ENCODE data around the gene SCAF8. TPM values are rescaled to one million over a fixed set of nuclear protein-coding genes. Genes with fewer than 3 reads are reported as not detected.

Gene SCAF8
- polyA plus RNA-seq, 1 of the 3 experiments (the other 2 are of a cell fraction) = 11.0 TPM

GRCh38 chr6:154703124-154703523, 30.1 kb upstream of the SCAF8 start:
- WGBS (ENCODE audit: low lambda C conversion rate) = 46% methylated on average over 4 of the region's 4 CpGs
- Histone ChIP-seq H3K79me2 (ENCODE audit: insufficient read depth) (no peaks in the 10 kb centered on the region), H3K36me3 (replicated peaks in 1 of 2; ENCODE audit: control insufficient read depth in 1 of 2, insufficient read depth in 2 of 2, low read length in 1 of 2) (no peaks in the 10 kb centered on the region), H3K9ac (no peak overlapping the region), H3K9me2 (no peaks in the 10 kb centered on the region), H3K27ac (ENCODE audit: low read depth in 2 of 2, low read length in 1 of 2) (no peak overlapping the region), H2AFZ (ENCODE audit: low read depth) (no peak overlapping the region), H3K9me3 (no peaks in the 10 kb centered on the region), H3K4me3 (ENCODE audit: low read depth in 2 of 2, low read length in 1 of 2) (no peak overlapping the region), H3F3A (replicated peaks; ENCODE audit: insufficient read depth) (no peaks in the 10 kb centered on the region), H3K4me1 (ENCODE audit: control insufficient read depth in 1 of 2, insufficient read depth in 2 of 2, low read depth in 1 of 2, low read length in 1 of 2) (no peaks in the 10 kb centered on the region), H3K4me2 (no peak overlapping the region), H4K20me1 (ENCODE audit: insufficient read depth) (no peaks in the 10 kb centered on the region), H3K27me3 (ENCODE audit: insufficient read depth) (no peaks in the 10 kb centered on the region)
- ChIA-PET CTCF (no interaction called here), POLR2A (interaction anchor here (0.6 kb wide), 1 partner anchor 1976 kb away, joined by 4 read pairs; no protein-coding TSS in a partner anchor)
- TF ChIP-seq FOXJ3 (CRISPR knock-in tag; IDR thresholded peaks at IDR 0.05) (no peak), RXRA (IDR thresholded peaks at IDR 0.05; ENCODE audit: borderline replicate concordance, low read depth) (no peak), USF2 (IDR thresholded peaks at IDR 0.05; ENCODE audit: borderline replicate concordance, low read depth, low read length) (no peak), TCF12 (IDR thresholded peaks at IDR 0.05) (no peak), MEF2A (IDR thresholded peaks at IDR 0.05; ENCODE audit: borderline replicate concordance, low read depth) (no peak), SIN3A (IDR thresholded peaks at IDR 0.05; ENCODE audit: borderline replicate concordance, low read depth, low read length) (no peak), RAD21 (IDR thresholded peaks at IDR 0.05; ENCODE audit: low read length) (no peak), YY1 (IDR thresholded peaks at IDR 0.05; ENCODE audit: low read depth) (no peak), RCOR1 (IDR thresholded peaks at IDR 0.05; ENCODE audit: low read length) (no peak), SMC3 (IDR thresholded peaks at IDR 0.05; ENCODE audit: low read depth, low read length) (no peak), POLR2AphosphoS5 (IDR thresholded peaks at IDR 0.05; ENCODE audit: low read depth, low read length) (no peak), REST (IDR thresholded peaks at IDR 0.05; ENCODE audit: low read depth, low read length) (no peak), USF1 (IDR thresholded peaks at IDR 0.05; ENCODE audit: borderline replicate concordance, low read depth) (no peak)
- TF ChIP-seq, protein P1, sequence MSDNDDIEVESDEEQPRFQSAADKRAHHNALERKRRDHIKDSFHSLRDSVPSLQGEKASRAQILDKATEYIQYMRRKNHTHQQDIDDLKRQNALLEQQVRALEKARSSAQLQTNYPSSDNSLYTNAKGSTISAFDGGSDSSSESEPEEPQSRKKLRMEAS (IDR thresholded peaks at IDR 0.05; ENCODE audit: low read depth) = no peak
- TF ChIP-seq, protein P2, sequence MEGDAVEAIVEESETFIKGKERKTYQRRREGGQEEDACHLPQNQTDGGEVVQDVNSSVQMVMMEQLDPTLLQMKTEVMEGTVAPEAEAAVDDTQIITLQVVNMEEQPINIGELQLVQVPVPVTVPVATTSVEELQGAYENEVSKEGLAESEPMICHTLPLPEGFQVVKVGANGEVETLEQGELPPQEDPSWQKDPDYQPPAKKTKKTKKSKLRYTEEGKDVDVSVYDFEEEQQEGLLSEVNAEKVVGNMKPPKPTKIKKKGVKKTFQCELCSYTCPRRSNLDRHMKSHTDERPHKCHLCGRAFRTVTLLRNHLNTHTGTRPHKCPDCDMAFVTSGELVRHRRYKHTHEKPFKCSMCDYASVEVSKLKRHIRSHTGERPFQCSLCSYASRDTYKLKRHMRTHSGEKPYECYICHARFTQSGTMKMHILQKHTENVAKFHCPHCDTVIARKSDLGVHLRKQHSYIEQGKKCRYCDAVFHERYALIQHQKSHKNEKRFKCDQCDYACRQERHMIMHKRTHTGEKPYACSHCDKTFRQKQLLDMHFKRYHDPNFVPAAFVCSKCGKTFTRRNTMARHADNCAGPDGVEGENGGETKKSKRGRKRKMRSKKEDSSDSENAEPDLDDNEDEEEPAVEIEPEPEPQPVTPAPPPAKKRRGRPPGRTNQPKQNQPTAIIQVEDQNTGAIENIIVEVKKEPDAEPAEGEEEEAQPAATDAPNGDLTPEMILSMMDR (IDR thresholded peaks at IDR 0.05) = no peak
- TF ChIP-seq, protein P3, sequence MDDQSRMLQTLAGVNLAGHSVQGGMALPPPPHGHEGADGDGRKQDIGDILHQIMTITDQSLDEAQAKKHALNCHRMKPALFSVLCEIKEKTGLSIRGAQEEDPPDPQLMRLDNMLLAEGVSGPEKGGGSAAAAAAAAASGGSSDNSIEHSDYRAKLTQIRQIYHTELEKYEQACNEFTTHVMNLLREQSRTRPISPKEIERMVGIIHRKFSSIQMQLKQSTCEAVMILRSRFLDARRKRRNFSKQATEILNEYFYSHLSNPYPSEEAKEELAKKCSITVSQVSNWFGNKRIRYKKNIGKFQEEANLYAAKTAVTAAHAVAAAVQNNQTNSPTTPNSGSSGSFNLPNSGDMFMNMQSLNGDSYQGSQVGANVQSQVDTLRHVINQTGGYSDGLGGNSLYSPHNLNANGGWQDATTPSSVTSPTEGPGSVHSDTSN (IDR thresholded peaks at IDR 0.05) = no peak
- DNase-seq = no peak

Data from SK-N-SH (cell line).